HG02588 (cell line): Measurements from ENCODE around the gene ITPR2.

Experiments used
- ATAC-seq: cut with Tn5 transposase; IDR thresholded peaks from one replicate; pipeline ENCODE4 v1.9.1; 2021; ENCODE audit warnings: mild to moderate bottlenecking, moderate library complexity; ENCODE audit not compliant: unreplicated experiment

Gene ITPR2

GRCh38 chr12:26599096-26599695 lies 233.8 kb downstream of the ITPR2 start:
- no peak for ATAC-seq

- ATAC-seq: no peak
These were observed 237.2 kb downstream of the ITPR2 start for GRCh38 chr12:26595806-26596205.

DNA sequence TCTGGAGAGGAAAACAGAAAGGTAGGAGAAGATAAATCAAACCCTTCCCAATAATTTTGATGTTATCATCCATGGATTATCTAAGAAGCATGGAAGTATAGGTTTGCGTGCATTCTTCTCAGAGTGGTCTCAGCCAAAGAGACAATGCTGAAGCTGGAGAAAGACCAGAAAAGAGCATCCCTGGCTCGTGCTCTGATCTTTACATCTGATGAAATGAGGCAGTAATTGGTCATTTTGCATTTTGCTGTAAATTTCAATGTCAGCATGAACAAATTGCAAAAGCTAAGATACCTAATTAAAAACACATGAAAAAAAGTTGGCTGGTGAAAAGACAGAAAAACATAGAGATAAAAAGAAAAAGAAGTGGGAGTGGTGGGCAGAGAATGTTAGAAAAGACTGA lies 252.4 kb downstream of the ITPR2 start:
- ATAC-seq: no peak

- no peak for ATAC-seq
These were observed 256.7 kb downstream of the ITPR2 start for GRCh38 chr12:26576266-26576665.

DNA sequence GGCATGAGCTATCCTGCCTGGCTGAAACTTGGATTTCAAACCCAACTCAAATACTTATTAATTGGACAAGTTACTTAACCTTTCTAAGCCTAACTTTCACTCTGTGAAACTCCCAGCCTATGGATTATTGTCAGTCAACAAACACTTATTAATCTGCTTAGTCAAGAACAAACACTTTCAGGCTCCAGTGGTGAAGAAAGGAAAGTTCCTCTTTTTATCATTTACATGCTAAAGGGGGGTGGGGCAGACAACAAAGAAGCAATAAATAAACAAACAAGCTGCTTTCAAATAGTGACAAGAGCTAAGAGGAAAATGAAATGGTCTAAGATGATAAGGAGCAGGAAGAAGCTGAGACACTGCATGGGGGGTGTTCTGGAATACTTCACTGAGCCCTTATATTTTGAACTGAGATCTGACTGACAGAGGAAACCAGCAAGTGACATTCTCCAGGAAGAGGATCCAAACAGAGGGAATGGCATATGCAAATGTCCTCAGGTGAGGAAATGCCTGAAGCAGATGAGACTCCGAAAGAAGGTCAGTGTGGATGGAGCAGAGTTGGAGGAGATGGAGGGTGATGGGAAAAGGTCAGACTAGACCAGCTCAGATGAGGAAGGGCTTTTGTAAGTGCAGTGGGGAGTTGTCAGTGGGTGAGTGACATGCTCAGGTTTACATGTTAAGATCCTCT lies 259.6 kb downstream of the ITPR2 start:
- ATAC-seq: no peak

- no peak for ATAC-seq
These were observed 260.9 kb downstream of the ITPR2 start for GRCh38 chr12:26572137-26572536.

DNA sequence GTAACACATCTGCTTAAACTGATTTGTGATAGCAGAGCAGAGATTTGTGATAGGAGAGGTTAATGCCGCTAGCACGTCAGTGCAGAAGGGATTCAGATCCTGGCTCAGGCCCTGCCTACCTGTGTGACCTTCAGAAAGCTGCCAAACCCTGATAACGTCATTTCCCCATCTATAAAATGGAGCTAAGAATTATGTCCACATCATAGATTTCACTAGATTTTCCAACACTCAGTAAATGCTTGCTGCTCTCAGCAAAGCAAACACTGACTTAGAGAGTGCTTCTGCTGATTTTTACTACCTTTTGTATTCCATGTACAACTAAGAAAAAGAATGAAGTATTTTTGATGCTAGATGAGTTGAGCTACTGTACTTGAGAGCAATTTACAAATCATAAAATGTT lies 261.4 kb downstream of the ITPR2 start:
- no peak for ATAC-seq

GRCh38 chr12:26567126-26567525 lies 265.9 kb downstream of the ITPR2 start:
- ATAC-seq: no peak

GRCh38 chr12:26566675-26567074 lies 266.3 kb downstream of the ITPR2 start:
- ATAC-seq: no peak

- ATAC-seq: no peak
These were observed 266.8 kb downstream of the ITPR2 start for GRCh38 chr12:26566186-26566585.

GRCh38 chr12:26564391-26564790 lies 268.6 kb downstream of the ITPR2 start:
- no peak for ATAC-seq

GRCh38 chr12:26563552-26563951 lies 269.4 kb downstream of the ITPR2 start:
- ATAC-seq: no peak

GRCh38 chr12:26557326-26557725 lies 275.7 kb downstream of the ITPR2 start:
- no peak for ATAC-seq

- ATAC-seq: no peak
These were observed 276.1 kb downstream of the ITPR2 start for GRCh38 chr12:26556916-26557315.

- no peak for ATAC-seq
These were observed 277.9 kb downstream of the ITPR2 start for GRCh38 chr12:26555139-26555538.

DNA sequence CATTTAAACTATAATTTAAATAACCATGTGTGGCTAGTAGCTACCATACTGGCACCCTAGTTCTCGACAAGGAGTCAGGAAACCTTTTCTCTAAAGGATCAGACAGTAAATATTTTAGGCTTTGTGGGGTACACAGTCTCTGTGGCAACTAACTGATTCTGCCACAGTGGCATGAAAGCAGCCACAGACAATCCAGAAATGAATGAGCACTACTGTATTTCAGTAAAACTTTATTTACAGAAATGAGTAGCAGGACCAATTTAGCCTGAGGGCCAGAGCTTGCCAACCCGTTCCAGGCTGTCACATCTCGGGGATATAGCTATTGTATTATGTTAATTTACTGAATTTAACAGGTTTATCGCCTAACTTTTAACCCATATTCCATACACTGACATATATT lies 278.7 kb downstream of the ITPR2 start:
- peak; percentile 61 for ATAC-seq

GRCh38 chr12:26551385-26551784 lies 281.6 kb downstream of the ITPR2 start:
- no peak for ATAC-seq

GRCh38 chr12:26548227-26548626 lies 284.8 kb downstream of the ITPR2 start:
- ATAC-seq: no peak

GRCh38 chr12:26546535-26547314 lies 286.3 kb downstream of the ITPR2 start:
- ATAC-seq: no peak

DNA sequence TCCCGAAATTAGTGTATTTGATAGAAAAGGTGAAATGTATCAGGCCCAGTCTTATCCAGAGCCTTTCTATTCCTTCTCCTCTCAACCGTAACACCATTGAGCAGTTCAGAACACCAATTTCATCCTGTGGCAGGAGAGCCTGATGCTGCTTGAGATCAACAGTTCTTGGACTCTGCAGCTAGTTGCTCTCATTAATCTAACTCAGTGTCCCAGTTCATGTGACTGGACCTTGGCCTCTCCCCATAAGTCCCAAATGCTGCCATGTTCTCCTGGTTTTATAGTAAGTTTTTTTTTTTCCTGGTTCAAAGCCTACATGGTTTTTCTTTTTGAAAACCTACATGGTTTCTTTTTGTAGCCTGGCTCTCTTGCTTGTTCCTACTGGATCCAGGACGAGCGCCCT lies 293.9 kb downstream of the ITPR2 start:
- ATAC-seq: no peak

DNA sequence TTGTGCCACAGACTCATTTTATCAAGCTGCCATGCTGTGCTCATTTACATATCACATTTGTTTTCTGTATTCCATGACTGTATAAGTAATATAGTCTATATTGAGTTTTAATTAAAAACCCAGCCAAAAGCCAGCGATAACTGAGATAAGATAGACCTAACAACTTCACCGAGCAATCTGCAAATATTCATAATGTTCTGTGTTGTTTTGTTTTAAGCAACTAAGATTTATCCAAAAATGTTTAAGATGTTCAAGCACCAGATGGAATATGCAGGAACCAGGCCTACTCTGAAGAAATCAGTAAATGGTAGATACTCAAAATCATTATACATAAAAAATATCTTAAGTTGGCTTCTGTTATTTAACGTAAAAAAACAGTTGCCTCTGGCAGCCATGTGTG lies 295.3 kb downstream of the ITPR2 start:
- ATAC-seq: no peak

DNA sequence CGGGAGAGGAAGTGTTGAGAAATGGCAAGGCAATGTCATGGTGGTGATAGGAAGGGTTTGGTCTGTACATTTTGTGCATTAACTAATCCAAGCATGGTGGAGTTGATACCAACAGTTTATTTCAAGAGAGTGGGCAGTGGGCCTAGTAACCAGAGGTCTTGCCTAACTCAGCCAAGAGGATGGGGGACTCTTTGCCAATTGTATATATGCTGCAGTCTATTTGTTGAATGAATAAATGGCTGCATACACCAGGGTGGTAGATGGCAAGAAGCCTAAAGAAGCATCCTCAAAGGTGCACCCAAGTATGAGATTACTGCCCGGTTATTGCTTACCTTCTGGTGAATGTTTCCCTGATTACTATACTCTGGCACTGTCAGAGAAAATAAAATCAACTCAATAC lies 295.9 kb downstream of the ITPR2 start:
- ATAC-seq: no peak
